OCI-LY1 (cell line): ENCODE results near the gene RORB.

Experiments
- H2AFZ ChIP-seq: fragments of 200-600 bp; sonication (generic), shearing (Covaris generic); 2 replicates; pipeline ENCODE4 v1.6.0; 2014; ENCODE audit warnings: antibody characterized with exemption, mild to moderate bottlenecking, low read length
- H3F3A ChIP-seq: fragments of 200-600 bp; sonication (generic), shearing (Covaris generic); 2 replicates; pipeline ENCODE4 v1.6.0; 2014; ENCODE audit warnings: mild to moderate bottlenecking, antibody characterized with exemption, low read length, moderate library complexity; ENCODE audit not compliant: insufficient read depth
- H3K27ac ChIP-seq: fragments of 200-600 bp; sonication (generic); 2 replicates; pipeline ENCODE4 v1.5.1; 2014; ENCODE audit warnings: low read length, mixed run types, mild to moderate bottlenecking, low read depth; ENCODE audit not compliant: poor library complexity, severe bottlenecking
- H3K27me3 ChIP-seq: fragments of 200-600 bp; sonication (generic); 2 replicates; pipeline ENCODE4 v1.6.0; 2014; ENCODE audit warnings: antibody characterized with exemption, mild to moderate bottlenecking, low read length, moderate library complexity; ENCODE audit not compliant: insufficient read depth
- H3K36me3 ChIP-seq: fragments of 200-600 bp; sonication (generic); 2 replicates; pipeline ENCODE4 v1.6.1; 2014; ENCODE audit warnings: mild to moderate bottlenecking, antibody characterized with exemption, low read length, moderate library complexity, mixed read lengths; ENCODE audit not compliant: insufficient read depth
- H3K4me1 ChIP-seq: fragments of 200-600 bp; sonication (generic); 2 replicates; pipeline ENCODE4 v1.5.1; 2014; ENCODE audit warnings: mild to moderate bottlenecking, low read length, moderate library complexity; ENCODE audit not compliant: insufficient read depth, severe bottlenecking
- H3K4me2 ChIP-seq: fragments of 200-600 bp; sonication (generic), shearing (Covaris generic); 2 replicates; pipeline ENCODE4 v1.6.1; 2014; ENCODE audit warnings: low read length
- H3K4me3 ChIP-seq: fragments of 200-600 bp; sonication (generic); 2 replicates; pipeline ENCODE4 v1.5.1; 2014; ENCODE audit warnings: low read length, low read depth, mild to moderate bottlenecking, mixed read lengths; ENCODE audit not compliant: poor library complexity, severe bottlenecking
- H3K79me2 ChIP-seq: fragments of 200-600 bp; shearing (Covaris generic); 2 replicates; pipeline ENCODE4 v1.6.1; 2016; ENCODE audit warnings: mixed run types, low read length, mixed read lengths; ENCODE audit not compliant: insufficient read depth
- H3K9ac ChIP-seq: fragments of 200-600 bp; sonication (generic), shearing (Covaris generic); 2 replicates; pipeline ENCODE4 v1.6.1; 2014; ENCODE audit warnings: mild to moderate bottlenecking, low read length, mixed read lengths
- H3K9me2 ChIP-seq: fragments of 200-600 bp; sonication (generic), shearing (Covaris generic); 2 replicates; pipeline ENCODE4 v1.6.1; 2014; ENCODE audit warnings: low read depth, mild to moderate bottlenecking, low read length, mixed read lengths
- H3K9me3 ChIP-seq: fragments of 200-600 bp; shearing (Covaris generic); 2 replicates; pipeline ENCODE4 v1.6.1; 2014; ENCODE audit warnings: low read length, mixed read lengths
- H4K20me1 ChIP-seq: fragments of 200-600 bp; sonication (generic), shearing (Covaris generic); 2 replicates; pipeline ENCODE4 v1.6.0; 2016; ENCODE audit warnings: mild to moderate bottlenecking, low read length; ENCODE audit not compliant: insufficient read depth
- EZH2 ChIP-seq: fragments of 200-600 bp; sonication (generic), shearing (Covaris generic); IDR thresholded peaks from 2 replicates; pipeline ENCODE4 v1.8.0; 2017; ENCODE audit warnings: borderline replicate concordance, mixed run types, mild to moderate bottlenecking, antibody characterized with exemption, low read length, moderate library complexity, mixed read lengths
- TF ChIP-seq, protein P1 (sequence below): fragments of 200-600 bp; sonication (generic), shearing (Covaris generic); IDR thresholded peaks from 2 replicates; pipeline ENCODE4 v1.5.1; 2017; ENCODE audit warnings: mild to moderate bottlenecking, antibody characterized with exemption, low read length, moderate library complexity, mixed read lengths

Gene RORB

DNA sequence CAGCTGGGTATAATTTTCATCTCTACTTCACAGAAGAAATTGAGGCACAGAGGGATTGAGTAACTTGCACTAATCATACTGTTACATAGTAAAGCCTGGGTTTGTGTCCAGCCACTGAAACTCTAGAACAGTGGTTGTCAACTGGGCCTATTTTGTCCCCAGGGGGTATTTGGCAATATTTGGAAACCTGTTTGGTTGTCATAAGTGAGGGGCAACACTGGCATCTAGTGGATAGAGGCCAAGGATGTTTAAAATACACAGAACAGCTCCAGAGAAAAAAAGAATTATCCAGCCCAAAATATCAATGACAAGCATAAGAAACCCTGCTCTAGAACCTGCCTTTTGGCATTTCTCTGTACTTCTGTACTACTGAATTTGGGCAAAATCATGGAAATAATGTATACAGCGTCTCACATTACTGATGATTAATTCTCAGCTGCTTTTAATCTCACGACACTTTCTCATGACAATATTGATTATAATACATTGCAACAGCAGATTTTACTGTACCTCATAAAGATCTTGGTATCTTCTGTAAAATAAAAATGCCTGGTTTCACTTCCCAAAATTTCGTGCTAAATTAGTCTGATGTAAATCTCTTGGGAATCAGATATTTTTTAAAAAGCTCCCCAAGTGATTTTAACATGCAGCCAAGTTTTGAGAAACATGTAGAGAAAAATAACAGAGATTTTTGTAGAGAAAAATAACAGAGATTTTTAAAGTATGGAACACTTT is 112.7 kb downstream of the RORB start:
- Histone ChIP-seq H3K27me3 (peaks cover 3% of the 10 kb centered on the region; the same call in 1 of the 2 replicates), H3K4me1 (no peaks in the 10 kb centered on the region), H3K79me2 (no peaks in the 10 kb centered on the region), H3K9me2 (no peaks in the 10 kb centered on the region), H4K20me1 (no peaks in the 10 kb centered on the region), H3K4me2 (no peak overlapping the region), H3K27ac (no peak overlapping the region), H3K36me3 (no peaks in the 10 kb centered on the region), H3K9ac (no peak overlapping the region), H2AFZ (no peak overlapping the region), H3K4me3 (no peak overlapping the region), H3K9me3 (no peaks in the 10 kb centered on the region), H3F3A (no peaks in the 10 kb centered on the region)
- TF ChIP-seq EZH2, result no peak
- TF ChIP-seq, protein P1, sequence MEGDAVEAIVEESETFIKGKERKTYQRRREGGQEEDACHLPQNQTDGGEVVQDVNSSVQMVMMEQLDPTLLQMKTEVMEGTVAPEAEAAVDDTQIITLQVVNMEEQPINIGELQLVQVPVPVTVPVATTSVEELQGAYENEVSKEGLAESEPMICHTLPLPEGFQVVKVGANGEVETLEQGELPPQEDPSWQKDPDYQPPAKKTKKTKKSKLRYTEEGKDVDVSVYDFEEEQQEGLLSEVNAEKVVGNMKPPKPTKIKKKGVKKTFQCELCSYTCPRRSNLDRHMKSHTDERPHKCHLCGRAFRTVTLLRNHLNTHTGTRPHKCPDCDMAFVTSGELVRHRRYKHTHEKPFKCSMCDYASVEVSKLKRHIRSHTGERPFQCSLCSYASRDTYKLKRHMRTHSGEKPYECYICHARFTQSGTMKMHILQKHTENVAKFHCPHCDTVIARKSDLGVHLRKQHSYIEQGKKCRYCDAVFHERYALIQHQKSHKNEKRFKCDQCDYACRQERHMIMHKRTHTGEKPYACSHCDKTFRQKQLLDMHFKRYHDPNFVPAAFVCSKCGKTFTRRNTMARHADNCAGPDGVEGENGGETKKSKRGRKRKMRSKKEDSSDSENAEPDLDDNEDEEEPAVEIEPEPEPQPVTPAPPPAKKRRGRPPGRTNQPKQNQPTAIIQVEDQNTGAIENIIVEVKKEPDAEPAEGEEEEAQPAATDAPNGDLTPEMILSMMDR, result no peak

DNA sequence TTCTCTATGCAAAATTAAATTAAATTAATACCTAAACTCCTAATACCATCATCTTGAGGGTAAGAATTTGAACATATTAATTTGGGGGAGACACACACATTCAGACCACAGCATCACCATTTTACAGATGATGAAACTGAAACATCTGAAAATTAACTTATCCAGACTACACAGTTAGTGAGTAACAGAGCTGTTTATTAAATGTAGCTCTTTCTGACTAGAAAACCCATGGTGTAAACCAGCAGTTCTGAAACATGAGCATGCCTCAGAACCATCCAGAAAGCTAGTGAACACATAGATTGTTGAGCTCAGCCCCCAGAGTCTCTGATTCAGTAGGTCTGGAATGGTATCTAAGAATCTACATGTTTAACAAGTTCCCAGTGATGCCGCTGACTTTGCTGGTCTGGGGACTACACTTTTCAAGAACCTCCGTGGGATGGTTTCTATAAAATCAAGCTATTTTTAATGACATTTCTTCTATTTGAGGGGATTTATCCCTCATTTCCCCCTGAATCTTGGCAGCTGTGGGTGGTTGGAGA is 113.5 kb downstream of the RORB start:
- H3K4me2 ChIP-seq, result no peak overlapping the region
- H3K79me2 ChIP-seq, result no peaks in the 10 kb centered on the region
- H2AFZ ChIP-seq, result no peak overlapping the region
- TF ChIP-seq, protein P1, result no peak
- TF ChIP-seq EZH2, result no peak
- no peaks in the 10 kb centered on the region for H4K20me1 ChIP-seq
- H3F3A ChIP-seq, result no peaks in the 10 kb centered on the region
- H3K4me1 ChIP-seq, result no peaks in the 10 kb centered on the region
- H3K36me3 ChIP-seq, result no peaks in the 10 kb centered on the region
- H3K27ac ChIP-seq, result no peak overlapping the region
- peaks cover 3% of the 10 kb centered on the region; the same call in 1 of the 2 replicates for H3K27me3 ChIP-seq
- no peak overlapping the region for H3K4me3 ChIP-seq
- H3K9me2 ChIP-seq, result no peaks in the 10 kb centered on the region
- H3K9me3 ChIP-seq, result no peaks in the 10 kb centered on the region
- H3K9ac ChIP-seq, result no peak overlapping the region

DNA sequence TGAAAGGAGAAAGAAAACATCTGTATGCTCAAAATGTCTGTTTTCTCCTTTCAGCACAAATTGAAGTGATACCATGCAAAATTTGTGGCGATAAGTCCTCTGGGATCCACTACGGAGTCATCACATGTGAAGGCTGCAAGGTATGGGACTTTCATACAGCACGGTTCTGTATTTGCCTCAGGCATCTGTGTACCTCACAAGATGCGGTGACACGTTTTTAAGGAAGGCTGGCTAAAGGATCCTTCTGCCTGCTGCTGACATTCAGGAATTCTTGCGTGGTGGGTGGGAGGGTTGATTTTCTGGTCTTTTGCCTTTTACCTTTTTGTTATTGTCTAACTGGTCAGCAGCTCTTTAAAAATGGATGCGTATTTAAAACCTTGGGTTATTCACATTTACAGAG is 133.1 kb downstream of the RORB start:
- no peaks in the 10 kb centered on the region for H3F3A ChIP-seq
- H3K4me2 ChIP-seq, result no peak overlapping the region
- no peak overlapping the region for H3K4me3 ChIP-seq
- no peak overlapping the region for H2AFZ ChIP-seq
- H3K9me3 ChIP-seq, result no peaks in the 10 kb centered on the region
- H3K9me2 ChIP-seq, result no peaks in the 10 kb centered on the region
- TF ChIP-seq EZH2, result no peak
- TF ChIP-seq, protein P1, result no peak
- H3K4me1 ChIP-seq, result no peaks in the 10 kb centered on the region
- no peaks in the 10 kb centered on the region for H3K36me3 ChIP-seq
- H3K27ac ChIP-seq, result no peak overlapping the region
- H3K79me2 ChIP-seq, result no peaks in the 10 kb centered on the region
- H3K27me3 ChIP-seq, result no peaks in the 10 kb centered on the region
- no peaks in the 10 kb centered on the region for H4K20me1 ChIP-seq
- H3K9ac ChIP-seq, result no peak overlapping the region
